Stimulated activated naive B cell treated with anti-CD40 and anti-IgM and Interleukin-4, amounts not matched to agents 10 μg/mL and 1 μg/mL and 100 μg/mL, for 72 hours (primary cell): Measurements from ENCODE around the gene ERBB4.
"Not testable (repeated sequence)": the region's sequence is repeated elsewhere in the genome, so short reads cannot be mapped to it uniquely, and the experiment has no call there.

ENCODE experiments used
- ATAC-seq, 2 donors: fragments of 150-1000 bp; cut with Tn5 transposase; replicated peaks; 2 replicates each; pipeline ENCODE4 v1.10.0; 2021; ENCODE audit warnings: moderate library complexity in 1 of 2
- DNase-seq: peaks from one replicate; pipeline ENCODE4 v3.0.0; 2021
- H3K27ac Mint-ChIP-seq: one replicate; pipeline ENCODE4 v1.8.0; 2022; ENCODE audit warnings: mild to moderate bottlenecking, mixed read lengths
- H3K27me3 Mint-ChIP-seq, 2 donors: one replicate each; pipeline ENCODE4 v1.8.0; 2022; ENCODE audit warnings: mixed read lengths in 2 of 2
- H3K36me3 Mint-ChIP-seq, 2 donors: one replicate each; pipeline ENCODE4 v1.8.0; 2022; ENCODE audit warnings: mixed read lengths in 2 of 2, mild to moderate bottlenecking in 1 of 2
- H3K4me1 Mint-ChIP-seq, 2 donors: one replicate each; pipeline ENCODE4 v1.8.0; 2022; ENCODE audit warnings: mixed read lengths in 2 of 2, mild to moderate bottlenecking in 1 of 2
- H3K4me3 Mint-ChIP-seq, 2 donors: one replicate each; pipeline ENCODE4 v1.8.0; 2022; ENCODE audit warnings: mild to moderate bottlenecking in 2 of 2, mixed read lengths in 2 of 2, moderate library complexity in 1 of 2
- H3K9me3 Mint-ChIP-seq, 2 donors: one replicate each; pipeline ENCODE4 v1.8.0; 2022; ENCODE audit warnings: mixed read lengths in 2 of 2, mild to moderate bottlenecking in 1 of 2

Gene ERBB4

GRCh38 chr2:212107014-212107413 is 431.6 kb downstream of the ERBB4 start:
- no peak overlapping the region for H3K4me3 Mint-ChIP-seq
- H3K27ac Mint-ChIP-seq = no peak overlapping the region
- no peaks in the 10 kb centered on the region for H3K27me3 Mint-ChIP-seq
- no peaks in the 10 kb centered on the region for H3K4me1 Mint-ChIP-seq
- peaks cover 2 to 14% of the 10 kb centered on the region in 2 donors for H3K9me3 Mint-ChIP-seq
- no peak for DNase-seq
- no peaks in the 10 kb centered on the region for H3K36me3 Mint-ChIP-seq
- ATAC-seq = no peak

DNA sequence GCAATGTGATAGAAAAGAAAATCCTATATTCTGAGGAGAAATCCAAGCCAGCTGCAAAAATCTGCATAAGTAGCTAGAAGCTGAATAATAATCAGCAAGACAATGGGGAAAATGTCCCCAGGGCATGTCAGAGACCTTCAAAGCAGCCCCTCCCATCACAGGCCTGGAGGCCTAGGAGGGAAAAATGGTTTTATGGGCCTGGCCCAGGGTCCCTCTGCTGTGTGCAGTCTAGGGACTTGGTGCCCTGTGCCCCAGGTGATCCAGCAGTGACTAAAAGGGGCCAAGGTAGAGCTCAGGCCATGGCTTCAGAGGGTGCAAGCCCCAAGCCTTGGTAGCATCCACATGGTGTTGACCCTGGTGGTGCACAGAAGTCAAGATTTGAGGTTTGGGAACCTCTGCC is 432.1 kb downstream of the ERBB4 start:
- not testable (repeated sequence) for H3K27ac Mint-ChIP-seq, H3K36me3 Mint-ChIP-seq

GRCh38 chr2:212099658-212100057 is 438.9 kb downstream of the ERBB4 start:
- H3K27ac Mint-ChIP-seq = no peak overlapping the region
- H3K4me1 Mint-ChIP-seq = no peaks in the 10 kb centered on the region
- no peaks in the 10 kb centered on the region for H3K36me3 Mint-ChIP-seq
- no peaks in the 10 kb centered on the region for H3K9me3 Mint-ChIP-seq
- no peaks in the 10 kb centered on the region for H3K27me3 Mint-ChIP-seq
- ATAC-seq (no peak), DNase-seq (no peak)
- H3K4me3 Mint-ChIP-seq = no peak overlapping the region

More for the DNA sequence above, 432.1 kb downstream of the ERBB4 start:
- H3K9me3 Mint-ChIP-seq = peaks cover 2 to 14% of the 10 kb centered on the region in 2 donors
- H3K4me1 Mint-ChIP-seq, H3K27me3 Mint-ChIP-seq, H3K4me3 Mint-ChIP-seq, ATAC-seq, DNase-seq: not testable (repeated sequence)

- no peak overlapping the region for H3K27ac Mint-ChIP-seq
- H3K4me1 Mint-ChIP-seq = no peaks in the 10 kb centered on the region
- H3K27me3 Mint-ChIP-seq = no peaks in the 10 kb centered on the region
- no peaks in the 10 kb centered on the region for H3K36me3 Mint-ChIP-seq
- ATAC-seq (no peak), DNase-seq (no peak)
- no peaks in the 10 kb centered on the region for H3K9me3 Mint-ChIP-seq
- H3K4me3 Mint-ChIP-seq = no peak overlapping the region
Observed at GRCh38 chr2:212098966-212099365, 439.6 kb downstream of the ERBB4 start.

GRCh38 chr2:212097001-212097400 is 441.6 kb downstream of the ERBB4 start:
- Mint-ChIP-seq H3K27me3 (no peaks in the 10 kb centered on the region), H3K27ac (no peak overlapping the region), H3K4me1 (no peaks in the 10 kb centered on the region), H3K4me3 (no peak overlapping the region), H3K9me3 (no peaks in the 10 kb centered on the region), H3K36me3 (no peaks in the 10 kb centered on the region)
- DNase-seq (no peak), ATAC-seq (no peak)

GRCh38 chr2:212089873-212090272 is 448.7 kb downstream of the ERBB4 start:
- Mint-ChIP-seq H3K27ac (no peak overlapping the region), H3K4me3 (no peak overlapping the region), H3K4me1 (no peaks in the 10 kb centered on the region), H3K36me3 (no peaks in the 10 kb centered on the region), H3K27me3 (no peaks in the 10 kb centered on the region), H3K9me3 (no peaks in the 10 kb centered on the region)
- ATAC-seq (no peak), DNase-seq (no peak)

DNA sequence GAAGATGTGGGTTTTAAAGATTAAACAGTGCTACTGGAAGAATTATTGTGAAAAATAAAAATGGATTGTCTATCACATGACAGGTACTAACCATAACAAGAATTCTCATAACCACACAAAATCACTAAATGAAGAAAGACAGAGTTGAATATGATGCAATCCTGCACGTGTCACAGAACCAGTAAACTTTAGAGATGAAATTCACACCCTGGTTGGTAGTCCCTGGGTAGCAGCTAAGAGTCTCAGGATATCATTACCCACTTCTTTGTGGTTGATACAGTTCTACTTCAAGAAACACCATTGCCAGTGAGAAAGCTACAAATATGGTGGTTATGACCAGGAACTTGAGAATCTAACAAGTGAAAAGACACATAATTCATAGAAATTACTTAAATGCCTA is 450.2 kb downstream of the ERBB4 start:
- Mint-ChIP-seq H3K4me1 (no peaks in the 10 kb centered on the region), H3K27me3 (no peaks in the 10 kb centered on the region), H3K27ac (no peak overlapping the region), H3K9me3 (no peaks in the 10 kb centered on the region), H3K36me3 (no peaks in the 10 kb centered on the region), H3K4me3 (no peak overlapping the region)
- no peak for ATAC-seq
- no peak for DNase-seq

DNA sequence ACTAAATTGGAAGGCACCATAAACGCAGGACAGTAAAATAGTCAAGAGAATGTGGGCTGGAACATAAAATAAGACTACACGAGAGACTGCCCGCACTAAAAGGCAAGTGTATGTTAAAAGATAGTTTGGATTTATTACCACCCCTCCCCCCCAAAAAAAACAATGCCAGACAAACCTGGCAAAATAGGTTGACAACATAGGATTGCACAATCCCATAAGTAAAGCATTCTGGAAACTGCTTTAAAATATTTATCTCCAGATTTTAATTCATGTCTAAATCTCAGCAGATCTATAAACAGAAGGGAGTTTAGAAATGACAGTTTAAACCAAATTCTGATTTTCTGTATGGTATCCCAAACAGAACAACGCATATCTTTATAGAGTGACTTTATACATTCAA is 455.1 kb downstream of the ERBB4 start:
- Mint-ChIP-seq H3K9me3 (no peaks in the 10 kb centered on the region), H3K27me3 (no peaks in the 10 kb centered on the region), H3K36me3 (no peaks in the 10 kb centered on the region)

GRCh38 chr2:212078103-212078502 is 460.5 kb downstream of the ERBB4 start:
- Mint-ChIP-seq H3K27me3 (no peaks in the 10 kb centered on the region), H3K4me3 (no peak overlapping the region), H3K4me1 (no peaks in the 10 kb centered on the region), H3K36me3 (no peaks in the 10 kb centered on the region), H3K9me3 (no peaks in the 10 kb centered on the region), H3K27ac (no peak overlapping the region)
- DNase-seq (no peak), ATAC-seq (no peak)

More for the DNA sequence above, 455.1 kb downstream of the ERBB4 start:
- Mint-ChIP-seq H3K27ac (no peak overlapping the region), H3K4me1 (no peaks in the 10 kb centered on the region), H3K4me3 (no peak overlapping the region)
- DNase-seq (no peak), ATAC-seq (no peak)

DNA sequence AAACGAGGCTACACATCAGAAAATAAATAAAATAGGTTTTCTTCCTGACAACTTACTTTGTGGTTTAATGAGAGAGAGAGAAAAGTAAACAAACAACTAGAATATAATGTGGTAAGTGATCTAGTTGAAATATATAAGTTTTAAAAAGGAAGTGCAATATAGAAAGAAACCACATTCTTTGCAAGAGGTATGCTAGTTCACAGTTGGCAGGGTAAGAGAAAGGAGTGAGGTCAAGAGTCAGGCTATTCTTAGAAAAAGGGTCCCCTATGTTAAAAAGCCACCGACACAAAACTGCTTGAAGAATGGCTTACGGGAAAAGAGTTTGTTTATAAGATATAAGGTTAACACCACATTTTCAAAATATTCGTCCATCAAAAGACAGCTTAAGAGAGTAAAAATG is 462.1 kb downstream of the ERBB4 start:
- ATAC-seq = no peak

DNA sequence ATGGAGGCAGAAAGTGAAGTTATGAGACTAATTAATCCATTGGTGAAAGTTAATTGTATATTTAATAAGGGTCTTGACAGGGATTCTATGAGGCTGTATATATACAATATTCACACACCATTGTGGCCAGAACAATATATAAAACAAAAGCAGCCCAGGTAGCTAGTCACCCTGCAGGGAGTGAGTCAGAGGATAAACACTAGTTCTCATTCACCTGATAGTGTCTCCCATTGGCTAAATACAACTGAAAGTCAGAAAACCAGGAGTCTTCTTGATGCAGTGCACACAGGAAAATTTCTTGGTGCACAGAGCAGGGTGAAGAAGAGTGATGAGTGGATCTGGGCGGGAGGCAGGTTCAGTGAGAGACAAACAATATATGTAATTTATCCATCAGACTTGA is 465.2 kb downstream of the ERBB4 start:
- no peaks in the 10 kb centered on the region for H3K4me1 Mint-ChIP-seq
- peaks cover 0 to 1% of the 10 kb centered on the region in 2 donors for H3K9me3 Mint-ChIP-seq
- no peaks in the 10 kb centered on the region for H3K27me3 Mint-ChIP-seq
- no peaks in the 10 kb centered on the region for H3K36me3 Mint-ChIP-seq
- H3K27ac Mint-ChIP-seq = no peak overlapping the region
- no peak for ATAC-seq
- no peak for DNase-seq
- no peak overlapping the region for H3K4me3 Mint-ChIP-seq

More for the DNA sequence above, 462.1 kb downstream of the ERBB4 start:
- no peak overlapping the region for H3K27ac Mint-ChIP-seq
- H3K4me1 Mint-ChIP-seq = no peaks in the 10 kb centered on the region
- H3K36me3 Mint-ChIP-seq = no peaks in the 10 kb centered on the region
- no peaks in the 10 kb centered on the region for H3K9me3 Mint-ChIP-seq
- no peak overlapping the region for H3K4me3 Mint-ChIP-seq
- DNase-seq = no peak
- H3K27me3 Mint-ChIP-seq = no peaks in the 10 kb centered on the region

DNA sequence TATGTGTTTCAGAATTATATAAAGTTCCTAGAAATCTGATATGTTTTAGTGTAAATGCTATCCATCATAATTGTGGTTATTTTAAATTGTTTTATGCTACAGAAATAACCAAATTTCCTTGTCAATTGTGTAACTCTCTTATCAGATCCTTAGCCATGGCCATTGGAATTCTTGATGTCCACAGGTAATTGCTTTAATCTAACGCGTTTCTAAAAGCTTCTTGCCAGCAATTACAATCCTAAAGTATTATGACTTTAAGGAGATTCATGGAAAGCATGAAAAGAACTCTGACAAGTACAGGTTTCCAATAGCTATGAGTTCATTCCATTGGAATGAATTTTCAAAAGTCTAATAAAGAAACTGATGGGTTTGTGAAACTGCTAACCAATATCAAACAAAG is 472.1 kb downstream of the ERBB4 start:
- DNase-seq (no peak), ATAC-seq (no peak)
- Mint-ChIP-seq H3K27ac (no peak overlapping the region), H3K27me3 (no peaks in the 10 kb centered on the region), H3K36me3 (no peaks in the 10 kb centered on the region), H3K4me3 (no peak overlapping the region), H3K9me3 (peaks cover 0 to 1% of the 10 kb centered on the region in 2 donors), H3K4me1 (no peaks in the 10 kb centered on the region)

DNA sequence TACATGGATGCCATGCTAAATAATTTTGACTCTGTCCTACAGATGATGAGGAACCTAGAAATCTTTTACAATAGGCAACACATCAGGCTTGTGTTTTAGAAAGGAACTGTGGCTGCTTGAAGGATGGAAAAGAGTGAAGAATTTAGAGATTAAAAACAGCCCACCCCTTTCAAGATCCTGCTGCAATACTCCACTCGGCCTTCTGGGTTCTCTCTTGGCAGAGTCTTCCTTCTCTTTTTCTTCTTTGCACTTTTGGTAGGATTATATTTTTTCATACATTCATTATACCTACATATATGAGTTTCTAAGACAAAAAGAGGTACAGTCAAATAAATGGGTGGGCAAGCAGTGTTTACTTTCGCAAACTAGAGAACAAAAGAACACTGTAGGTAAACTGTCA is 474.3 kb downstream of the ERBB4 start:
- H3K36me3 Mint-ChIP-seq = no peaks in the 10 kb centered on the region
- H3K4me3 Mint-ChIP-seq = no peak overlapping the region
- ATAC-seq (no peak), DNase-seq (no peak)
- H3K9me3 Mint-ChIP-seq = peaks cover 0 to 1% of the 10 kb centered on the region in 2 donors
- no peak overlapping the region for H3K27ac Mint-ChIP-seq
- H3K4me1 Mint-ChIP-seq = no peaks in the 10 kb centered on the region
- no peaks in the 10 kb centered on the region for H3K27me3 Mint-ChIP-seq

DNA sequence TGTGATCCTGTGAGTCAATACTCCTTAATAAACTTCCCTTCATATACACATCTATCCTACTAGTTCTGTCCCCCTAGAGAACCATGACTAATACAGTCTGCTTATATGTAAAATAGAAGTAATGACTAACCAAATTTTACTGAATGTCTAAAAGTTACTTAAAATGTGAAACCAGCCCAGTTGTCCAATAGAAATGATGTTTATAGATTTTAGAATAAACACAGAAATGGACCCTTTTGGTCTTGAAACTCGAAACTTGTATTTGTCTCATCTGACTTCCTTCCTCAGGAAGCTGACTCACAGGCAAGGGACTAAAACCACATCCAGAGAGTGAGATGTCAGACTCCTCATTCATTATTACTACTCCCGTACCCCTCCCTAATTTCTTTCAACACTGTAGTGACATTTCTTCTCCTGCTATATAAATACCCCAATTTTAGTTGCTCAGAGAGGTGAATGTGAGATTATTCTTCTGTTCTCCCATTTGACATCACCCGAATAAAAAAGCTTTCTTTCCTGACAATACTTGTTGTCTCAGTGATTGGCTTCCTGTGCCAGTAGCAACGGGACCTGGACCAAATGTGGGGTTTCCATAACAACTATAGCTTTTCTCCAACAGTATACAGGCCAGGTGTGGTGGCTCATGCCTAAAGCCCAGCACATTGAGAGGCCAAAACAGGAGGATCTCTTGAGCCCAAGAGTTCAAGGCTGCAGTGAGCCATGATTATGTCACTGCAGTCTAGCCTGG is 486.0 kb downstream of the ERBB4 start:
- no peak overlapping the region for H3K4me3 Mint-ChIP-seq
- ATAC-seq = peak in 1 of 2 donors; percentile 19
- no peak overlapping the region for H3K27ac Mint-ChIP-seq
- DNase-seq = no peak
- no peaks in the 10 kb centered on the region for H3K27me3 Mint-ChIP-seq
- H3K9me3 Mint-ChIP-seq = peaks cover 10 to 17% of the 10 kb centered on the region in 2 donors
- H3K4me1 Mint-ChIP-seq = no peaks in the 10 kb centered on the region
- H3K36me3 Mint-ChIP-seq = no peaks in the 10 kb centered on the region

DNA sequence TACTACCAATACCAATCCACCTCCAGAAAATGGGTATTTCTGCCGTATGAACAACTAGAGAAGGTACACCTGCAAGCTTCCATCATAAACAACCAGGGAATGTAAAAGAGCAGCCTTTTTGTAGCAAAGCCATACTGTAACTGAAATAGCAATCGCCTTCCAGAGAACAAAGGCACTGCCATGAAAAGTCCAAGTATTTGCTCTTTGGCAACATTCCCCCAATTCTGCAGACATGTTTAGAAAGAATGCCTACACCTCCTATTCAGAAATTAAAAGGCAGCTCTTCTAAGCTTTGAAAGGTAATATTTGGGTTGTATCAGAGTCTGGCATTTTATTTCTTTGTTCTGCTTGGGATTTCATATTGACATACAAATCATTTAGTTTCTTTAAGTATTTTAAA is 487.7 kb downstream of the ERBB4 start:
- H3K9me3 Mint-ChIP-seq = peaks cover 6 to 10% of the 10 kb centered on the region in 2 donors
- no peaks in the 10 kb centered on the region for H3K4me1 Mint-ChIP-seq
- DNase-seq (no peak), ATAC-seq (no peak)
- H3K27ac Mint-ChIP-seq = no peak overlapping the region
- no peaks in the 10 kb centered on the region for H3K27me3 Mint-ChIP-seq
- H3K36me3 Mint-ChIP-seq = no peaks in the 10 kb centered on the region
- no peak overlapping the region for H3K4me3 Mint-ChIP-seq
